ENCODE results near the gene MYOZ3.

Gene MYOZ3

GRCh38 chr5:150703762-150704161 is 42.7 kb downstream of the MYOZ3 start:
- DNase-seq (ENCODE audit: low read depth): no peak

- DNase-seq (ENCODE audit: low read depth): no peak
These were observed 45.8 kb downstream of the MYOZ3 start for GRCh38 chr5:150706776-150707390.

GRCh38 chr5:150710165-150710564 is 49.1 kb downstream of the MYOZ3 start:
- DNase-seq (ENCODE audit: low read depth): no peak

- DNase-seq (ENCODE audit: low read depth): no peak
These were observed 62.8 kb downstream of the MYOZ3 start for GRCh38 chr5:150723845-150724244.
